Measurements from ENCODE around the gene MED12.

- TF ChIP-seq, protein P1, sequence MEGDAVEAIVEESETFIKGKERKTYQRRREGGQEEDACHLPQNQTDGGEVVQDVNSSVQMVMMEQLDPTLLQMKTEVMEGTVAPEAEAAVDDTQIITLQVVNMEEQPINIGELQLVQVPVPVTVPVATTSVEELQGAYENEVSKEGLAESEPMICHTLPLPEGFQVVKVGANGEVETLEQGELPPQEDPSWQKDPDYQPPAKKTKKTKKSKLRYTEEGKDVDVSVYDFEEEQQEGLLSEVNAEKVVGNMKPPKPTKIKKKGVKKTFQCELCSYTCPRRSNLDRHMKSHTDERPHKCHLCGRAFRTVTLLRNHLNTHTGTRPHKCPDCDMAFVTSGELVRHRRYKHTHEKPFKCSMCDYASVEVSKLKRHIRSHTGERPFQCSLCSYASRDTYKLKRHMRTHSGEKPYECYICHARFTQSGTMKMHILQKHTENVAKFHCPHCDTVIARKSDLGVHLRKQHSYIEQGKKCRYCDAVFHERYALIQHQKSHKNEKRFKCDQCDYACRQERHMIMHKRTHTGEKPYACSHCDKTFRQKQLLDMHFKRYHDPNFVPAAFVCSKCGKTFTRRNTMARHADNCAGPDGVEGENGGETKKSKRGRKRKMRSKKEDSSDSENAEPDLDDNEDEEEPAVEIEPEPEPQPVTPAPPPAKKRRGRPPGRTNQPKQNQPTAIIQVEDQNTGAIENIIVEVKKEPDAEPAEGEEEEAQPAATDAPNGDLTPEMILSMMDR (IDR thresholded peaks at IDR 0.05) = no peak
- no peak for TF ChIP-seq EZH2 (IDR thresholded peaks at IDR 0.05; ENCODE audit: borderline replicate concordance, insufficient read depth, low read depth, low read length, poor library complexity, severe bottlenecking)
Observed at GRCh38 chrX:71147496-71148277, 29.3 kb downstream of the MED12 start.

Data from B cell (primary cell).